Measurements from ENCODE around the gene LGR5.

DNA sequence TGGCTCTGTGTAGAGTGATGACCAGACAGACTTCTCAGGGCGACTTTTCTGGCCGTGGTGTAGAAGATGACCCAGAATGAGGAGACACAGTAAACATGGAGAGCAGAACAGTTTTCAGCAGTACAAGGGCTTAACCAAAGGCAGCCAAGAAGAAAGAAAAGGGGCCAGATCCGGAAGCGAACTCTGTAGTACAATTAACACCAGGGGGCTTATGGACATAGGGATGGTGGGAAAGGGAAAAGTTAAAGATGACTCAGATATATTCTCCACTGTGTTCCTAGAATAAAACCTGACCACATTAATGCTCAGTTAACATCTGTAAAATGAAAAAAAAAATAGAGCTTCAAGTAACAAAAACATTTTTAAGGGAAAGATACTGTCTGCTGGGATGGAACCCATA lies 60.2 kb downstream of the LGR5 start:
- no peak for TF ChIP-seq EZH2 (IDR thresholded peaks at IDR 0.05; ENCODE audit: low read depth, low read length, severe bottlenecking)
- TF ChIP-seq, protein P1, sequence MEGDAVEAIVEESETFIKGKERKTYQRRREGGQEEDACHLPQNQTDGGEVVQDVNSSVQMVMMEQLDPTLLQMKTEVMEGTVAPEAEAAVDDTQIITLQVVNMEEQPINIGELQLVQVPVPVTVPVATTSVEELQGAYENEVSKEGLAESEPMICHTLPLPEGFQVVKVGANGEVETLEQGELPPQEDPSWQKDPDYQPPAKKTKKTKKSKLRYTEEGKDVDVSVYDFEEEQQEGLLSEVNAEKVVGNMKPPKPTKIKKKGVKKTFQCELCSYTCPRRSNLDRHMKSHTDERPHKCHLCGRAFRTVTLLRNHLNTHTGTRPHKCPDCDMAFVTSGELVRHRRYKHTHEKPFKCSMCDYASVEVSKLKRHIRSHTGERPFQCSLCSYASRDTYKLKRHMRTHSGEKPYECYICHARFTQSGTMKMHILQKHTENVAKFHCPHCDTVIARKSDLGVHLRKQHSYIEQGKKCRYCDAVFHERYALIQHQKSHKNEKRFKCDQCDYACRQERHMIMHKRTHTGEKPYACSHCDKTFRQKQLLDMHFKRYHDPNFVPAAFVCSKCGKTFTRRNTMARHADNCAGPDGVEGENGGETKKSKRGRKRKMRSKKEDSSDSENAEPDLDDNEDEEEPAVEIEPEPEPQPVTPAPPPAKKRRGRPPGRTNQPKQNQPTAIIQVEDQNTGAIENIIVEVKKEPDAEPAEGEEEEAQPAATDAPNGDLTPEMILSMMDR (IDR thresholded peaks at IDR 0.05; ENCODE audit: control extremely low read depth in 1 of 3, insufficient read depth in 1 of 3, low read depth in 1 of 3, low read length in 3 of 3): no peak
